Parathyroid adenoma (tissue), 2 donors: ENCODE measurements around the gene GNAI2.

ENCODE experiments used
- H2AFZ ChIP-seq: fragments of 300-600 bp; sonication (generic); one replicate; pipeline ENCODE4 v1.7.0; 2017; ENCODE audit warnings: antibody characterized with exemption, mild to moderate bottlenecking
- H3K27ac ChIP-seq: fragments of 300-600 bp; sonication (generic); one replicate; pipeline ENCODE4 v1.7.0; 2017
- H3K27me3 ChIP-seq: fragments of 300-600 bp; sonication (generic); one replicate; pipeline ENCODE4 v1.7.0; 2017; ENCODE audit warnings: low read length; ENCODE audit not compliant: control insufficient read depth, insufficient read depth
- H3K36me3 ChIP-seq: fragments of 300-600 bp; sonication (generic); one replicate; pipeline ENCODE4 v1.7.0; 2017; ENCODE audit warnings: low read length; ENCODE audit not compliant: control insufficient read depth, insufficient read depth
- H3K4me1 ChIP-seq: fragments of 300-600 bp; sonication (generic); one replicate; pipeline ENCODE4 v1.7.0; 2017; ENCODE audit warnings: control low read depth
- H3K4me2 ChIP-seq: fragments of 300-600 bp; sonication (generic); one replicate; pipeline ENCODE4 v1.7.0; 2017; ENCODE audit warnings: low read length
- H3K4me3 ChIP-seq: fragments of 300-600 bp; sonication (generic); one replicate; pipeline ENCODE4 v1.7.0; 2017; ENCODE audit warnings: low read depth, low read length
- H3K79me2 ChIP-seq: fragments of 300-600 bp; sonication (generic); one replicate; pipeline ENCODE4 v1.7.0; 2017; ENCODE audit warnings: control low read depth
- H3K9ac ChIP-seq: fragments of 300-600 bp; sonication (generic); one replicate; pipeline ENCODE4 v1.7.0; 2017; ENCODE audit warnings: mild to moderate bottlenecking
- H3K9me3 ChIP-seq: fragments of 300-600 bp; sonication (generic); one replicate; pipeline ENCODE4 v1.7.0; 2017; ENCODE audit warnings: low read length; ENCODE audit not compliant: control insufficient read depth
- TF ChIP-seq, protein P1 (sequence below): fragments of 300-600 bp; sonication (generic); IDR thresholded peaks from one replicate; pipeline ENCODE4 v1.7.0; 2017; ENCODE audit warnings: antibody characterized with exemption, mild to moderate bottlenecking
- donor health status: primary hyperparathyroidism.

GNAI2 gene

DNA sequence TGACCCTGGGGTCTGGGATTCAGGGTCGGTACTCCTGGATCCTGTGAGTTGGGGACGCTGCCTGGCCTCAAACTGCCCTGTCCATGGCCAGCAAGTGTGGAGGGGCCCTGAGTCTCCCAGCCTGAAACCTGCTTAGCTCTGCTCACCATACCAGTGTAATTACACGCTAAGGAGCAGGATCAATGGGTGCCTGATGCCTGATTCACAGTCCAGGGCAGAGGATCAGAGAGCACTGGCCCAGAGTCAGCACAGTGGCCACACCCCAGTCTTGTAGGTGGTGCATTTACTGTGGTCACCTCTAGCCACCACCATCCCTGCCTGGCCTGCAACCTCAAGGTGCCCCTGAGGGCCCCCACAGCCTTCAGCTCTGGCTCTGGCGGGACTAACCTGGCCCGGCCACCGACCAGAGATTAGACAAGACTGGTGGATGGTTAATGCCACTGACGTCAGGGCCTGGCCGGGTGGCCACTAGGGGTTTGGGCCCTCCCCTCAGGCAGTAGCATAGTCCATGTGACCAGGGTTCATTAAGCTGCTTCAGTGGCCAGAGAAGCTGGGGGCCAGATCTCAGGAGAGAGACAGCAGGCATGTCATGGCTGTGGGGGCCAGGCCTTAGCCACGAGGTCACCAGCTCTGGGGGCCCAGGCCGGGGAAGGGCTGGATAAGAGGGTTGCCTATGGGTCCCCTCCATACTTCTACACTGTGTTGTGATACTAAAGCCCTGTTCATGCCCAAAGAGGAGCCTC is 34.3 kb upstream of the GNAI2 start:
- TF ChIP-seq, protein P1, sequence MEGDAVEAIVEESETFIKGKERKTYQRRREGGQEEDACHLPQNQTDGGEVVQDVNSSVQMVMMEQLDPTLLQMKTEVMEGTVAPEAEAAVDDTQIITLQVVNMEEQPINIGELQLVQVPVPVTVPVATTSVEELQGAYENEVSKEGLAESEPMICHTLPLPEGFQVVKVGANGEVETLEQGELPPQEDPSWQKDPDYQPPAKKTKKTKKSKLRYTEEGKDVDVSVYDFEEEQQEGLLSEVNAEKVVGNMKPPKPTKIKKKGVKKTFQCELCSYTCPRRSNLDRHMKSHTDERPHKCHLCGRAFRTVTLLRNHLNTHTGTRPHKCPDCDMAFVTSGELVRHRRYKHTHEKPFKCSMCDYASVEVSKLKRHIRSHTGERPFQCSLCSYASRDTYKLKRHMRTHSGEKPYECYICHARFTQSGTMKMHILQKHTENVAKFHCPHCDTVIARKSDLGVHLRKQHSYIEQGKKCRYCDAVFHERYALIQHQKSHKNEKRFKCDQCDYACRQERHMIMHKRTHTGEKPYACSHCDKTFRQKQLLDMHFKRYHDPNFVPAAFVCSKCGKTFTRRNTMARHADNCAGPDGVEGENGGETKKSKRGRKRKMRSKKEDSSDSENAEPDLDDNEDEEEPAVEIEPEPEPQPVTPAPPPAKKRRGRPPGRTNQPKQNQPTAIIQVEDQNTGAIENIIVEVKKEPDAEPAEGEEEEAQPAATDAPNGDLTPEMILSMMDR = no peak
- Histone ChIP-seq H3K4me3 (no peak overlapping the region), H3K36me3 (no peaks in the 10 kb centered on the region), H3K4me1 (no peaks in the 10 kb centered on the region), H2AFZ (no peak overlapping the region), H3K27me3 (no peaks in the 10 kb centered on the region), H3K4me2 (no peak overlapping the region), H3K79me2 (no peaks in the 10 kb centered on the region), H3K9me3 (no peaks in the 10 kb centered on the region), H3K27ac (no peak overlapping the region), H3K9ac (no peak overlapping the region)

- Histone ChIP-seq H2AFZ (no peak overlapping the region), H3K27me3 (no peaks in the 10 kb centered on the region), H3K4me2 (no peak overlapping the region), H3K79me2 (no peaks in the 10 kb centered on the region), H3K4me3 (no peak overlapping the region), H3K9me3 (no peaks in the 10 kb centered on the region), H3K4me1 (no peaks in the 10 kb centered on the region), H3K9ac (no peak overlapping the region), H3K36me3 (no peaks in the 10 kb centered on the region), H3K27ac (no peak overlapping the region)
- TF ChIP-seq, protein P1 = no peak
These were observed 33.5 kb upstream of the GNAI2 start for GRCh38 chr3:50202353-50203112.

DNA sequence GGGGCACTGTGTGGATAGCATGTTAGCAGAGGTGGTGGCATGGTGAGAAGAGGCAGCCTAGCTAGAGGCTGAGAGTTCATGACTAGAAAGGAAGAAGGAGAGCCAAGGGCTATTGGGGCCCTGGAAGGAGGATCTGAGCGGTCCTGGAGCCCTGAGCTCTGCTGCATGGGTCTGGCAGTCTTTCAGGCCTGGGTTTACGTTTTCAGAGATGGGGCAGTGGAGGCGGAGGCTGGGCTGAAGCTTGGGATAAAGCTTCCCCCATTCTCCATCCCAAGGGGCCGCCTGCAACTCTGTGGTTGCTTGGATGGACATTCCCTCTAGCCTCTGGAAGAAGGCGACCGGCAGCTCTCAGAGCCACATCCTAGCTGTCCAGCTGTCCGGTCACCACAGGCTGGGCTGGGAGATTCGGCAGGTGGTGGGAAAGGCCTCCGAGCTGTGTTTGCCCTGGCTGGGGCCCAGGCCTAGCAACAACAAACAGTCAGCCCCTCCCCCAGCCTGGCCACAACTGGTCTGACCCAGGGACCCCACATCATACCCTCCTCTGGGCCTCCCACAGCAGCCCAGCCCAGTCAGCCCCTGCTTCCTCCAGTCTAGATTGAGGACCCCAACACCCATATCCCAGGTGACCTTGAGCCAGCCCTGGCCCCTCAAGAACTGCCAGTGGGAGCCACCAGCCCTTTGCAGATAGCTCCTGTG is 32.7 kb upstream of the GNAI2 start:
- Histone ChIP-seq H3K27me3 (no peaks in the 10 kb centered on the region), H3K9me3 (no peaks in the 10 kb centered on the region), H3K4me3 (no peak overlapping the region), H3K4me1 (no peaks in the 10 kb centered on the region), H3K4me2 (no peak overlapping the region), H3K79me2 (no peaks in the 10 kb centered on the region), H3K27ac (no peak overlapping the region), H3K9ac (no peak overlapping the region), H3K36me3 (no peaks in the 10 kb centered on the region), H2AFZ (no peak overlapping the region)
- TF ChIP-seq, protein P1 = no peak

- H3K79me2 ChIP-seq = no peaks in the 10 kb centered on the region
- no peak overlapping the region for H3K9ac ChIP-seq
- H3K27me3 ChIP-seq = no peaks in the 10 kb centered on the region
- H3K36me3 ChIP-seq = no peaks in the 10 kb centered on the region
- H3K9me3 ChIP-seq = no peaks in the 10 kb centered on the region
- no peak overlapping the region for H3K4me3 ChIP-seq
- H2AFZ ChIP-seq = no peak overlapping the region
- H3K27ac ChIP-seq = no peak overlapping the region
- H3K4me2 ChIP-seq = no peak overlapping the region
- TF ChIP-seq, protein P1 = no peak
- H3K4me1 ChIP-seq = no peaks in the 10 kb centered on the region
These were observed 31.9 kb upstream of the GNAI2 start for GRCh38 chr3:50203809-50204803.
